ENCODE results near the gene PAK3. TPM values are rescaled to one million over a fixed set of nuclear protein-coding genes. Genes with fewer than 3 reads are reported as not detected.
A peak's percentile ranks its signal among the peaks of the same experiment; 100 is the strongest.

PAK3 gene
- total RNA-seq, 1 donor = 2.2 TPM

DNA sequence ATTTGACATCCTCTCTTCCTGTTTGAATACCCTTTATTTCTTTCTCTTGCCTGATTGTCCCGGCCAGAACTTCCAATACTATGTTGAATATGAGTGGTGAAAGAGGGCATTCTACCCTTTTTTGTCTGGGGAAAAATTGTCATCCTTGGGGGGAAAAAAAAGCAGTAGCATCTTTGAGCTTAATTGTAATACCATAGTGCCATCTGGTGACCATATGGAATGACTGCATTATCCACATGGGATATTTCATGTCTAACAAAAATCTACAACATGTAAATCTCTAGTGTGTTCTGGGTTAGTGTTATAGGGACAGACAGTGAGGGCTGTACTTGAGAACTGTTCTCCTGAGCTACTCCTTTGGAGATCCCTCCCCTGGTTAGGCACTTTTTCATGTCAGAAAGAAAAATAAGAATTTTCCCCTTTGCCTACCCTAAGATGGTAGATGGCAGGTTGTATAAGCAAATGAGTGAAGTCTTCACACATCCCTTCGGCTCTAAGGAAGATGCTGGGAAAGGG is 148.3 kb downstream of the PAK3 start:
- H3K4me3 ChIP-seq (ENCODE audit: low read depth, low read length) = no peak overlapping the region
- DNase-seq (ENCODE audit: low read depth) = peak; percentile 11
- TF ChIP-seq, protein P1, sequence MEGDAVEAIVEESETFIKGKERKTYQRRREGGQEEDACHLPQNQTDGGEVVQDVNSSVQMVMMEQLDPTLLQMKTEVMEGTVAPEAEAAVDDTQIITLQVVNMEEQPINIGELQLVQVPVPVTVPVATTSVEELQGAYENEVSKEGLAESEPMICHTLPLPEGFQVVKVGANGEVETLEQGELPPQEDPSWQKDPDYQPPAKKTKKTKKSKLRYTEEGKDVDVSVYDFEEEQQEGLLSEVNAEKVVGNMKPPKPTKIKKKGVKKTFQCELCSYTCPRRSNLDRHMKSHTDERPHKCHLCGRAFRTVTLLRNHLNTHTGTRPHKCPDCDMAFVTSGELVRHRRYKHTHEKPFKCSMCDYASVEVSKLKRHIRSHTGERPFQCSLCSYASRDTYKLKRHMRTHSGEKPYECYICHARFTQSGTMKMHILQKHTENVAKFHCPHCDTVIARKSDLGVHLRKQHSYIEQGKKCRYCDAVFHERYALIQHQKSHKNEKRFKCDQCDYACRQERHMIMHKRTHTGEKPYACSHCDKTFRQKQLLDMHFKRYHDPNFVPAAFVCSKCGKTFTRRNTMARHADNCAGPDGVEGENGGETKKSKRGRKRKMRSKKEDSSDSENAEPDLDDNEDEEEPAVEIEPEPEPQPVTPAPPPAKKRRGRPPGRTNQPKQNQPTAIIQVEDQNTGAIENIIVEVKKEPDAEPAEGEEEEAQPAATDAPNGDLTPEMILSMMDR (IDR thresholded peaks at IDR 0.05; ENCODE audit: insufficient read depth, low read depth, low read length) = peak; percentile 46

DNA sequence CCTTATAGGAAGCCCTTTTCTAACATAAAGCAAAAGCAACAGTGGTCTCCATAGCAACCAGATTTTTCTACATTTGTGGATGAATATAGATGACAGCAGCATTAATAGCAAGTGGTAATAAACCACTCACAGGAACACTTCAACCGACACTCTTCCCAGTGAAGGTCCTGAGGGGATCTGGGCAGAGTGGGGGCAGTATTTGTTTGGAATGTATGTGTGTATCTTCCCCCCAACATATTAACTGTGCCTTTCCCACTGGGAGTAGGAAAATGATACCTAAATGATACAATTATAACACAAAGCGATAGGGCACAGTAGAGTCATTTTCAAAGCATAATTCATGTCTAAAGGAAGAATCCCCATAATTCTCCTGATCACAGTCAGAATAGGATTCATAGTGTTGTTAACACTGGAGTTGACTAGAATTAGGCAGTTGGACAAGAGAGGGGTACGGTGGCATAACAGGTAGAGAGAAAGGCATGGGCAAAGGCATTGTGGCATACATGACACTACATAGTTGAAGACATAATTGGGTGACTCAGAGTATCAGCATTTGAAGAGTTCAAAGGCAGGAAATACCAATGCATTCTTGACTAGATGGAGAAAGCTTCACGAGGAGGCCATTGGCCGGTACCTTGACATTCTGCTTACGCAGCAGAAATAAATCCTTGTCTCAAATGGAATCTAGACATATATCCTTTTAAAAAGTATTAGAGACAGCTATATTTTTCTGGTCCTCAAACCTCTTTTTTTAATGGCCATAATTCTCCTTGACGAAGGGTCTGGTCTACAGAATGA is 159.1 kb downstream of the PAK3 start:
- no peak for DNase-seq (ENCODE audit: low read depth)
- TF ChIP-seq, protein P1 (IDR thresholded peaks at IDR 0.05; ENCODE audit: insufficient read depth, low read depth, low read length) = no peak
- H3K4me3 ChIP-seq (ENCODE audit: low read depth, low read length) = no peak overlapping the region

GRCh38 chrX:111257733-111258132 is 161.7 kb downstream of the PAK3 start:
- DNase-seq (ENCODE audit: low read depth) = no peak
- TF ChIP-seq, protein P1 (IDR thresholded peaks at IDR 0.05; ENCODE audit: insufficient read depth, low read depth, low read length) = no peak

DNA sequence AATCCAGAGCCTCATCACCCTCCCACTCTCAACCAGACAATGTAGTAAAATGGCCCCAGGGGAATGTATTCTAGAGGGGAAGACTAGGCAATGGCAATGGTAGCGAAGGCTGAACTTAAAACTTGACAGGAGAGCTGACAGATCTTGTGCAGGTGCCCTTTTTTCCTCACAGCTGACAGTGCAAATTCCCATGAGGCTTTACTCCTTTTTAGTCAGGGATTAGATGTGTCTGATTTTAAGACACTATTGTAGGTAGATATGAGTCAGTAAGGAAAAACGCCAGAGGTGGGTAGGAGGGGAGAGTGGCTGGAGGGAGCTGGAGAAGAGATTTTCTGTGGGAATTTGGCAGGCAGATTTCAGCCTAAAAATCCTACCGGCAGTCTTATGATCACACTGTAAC is 163.6 kb downstream of the PAK3 start:
- H3K4me3 ChIP-seq (ENCODE audit: low read depth, low read length) = no peak overlapping the region
- no peak for DNase-seq (ENCODE audit: low read depth)
- TF ChIP-seq, protein P1 (IDR thresholded peaks at IDR 0.05; ENCODE audit: insufficient read depth, low read depth, low read length) = no peak

More at GRCh38 chrX:111257733-111258132, 161.7 kb downstream of the PAK3 start:
- no peak overlapping the region for H3K4me3 ChIP-seq (ENCODE audit: low read depth, low read length)

DNA sequence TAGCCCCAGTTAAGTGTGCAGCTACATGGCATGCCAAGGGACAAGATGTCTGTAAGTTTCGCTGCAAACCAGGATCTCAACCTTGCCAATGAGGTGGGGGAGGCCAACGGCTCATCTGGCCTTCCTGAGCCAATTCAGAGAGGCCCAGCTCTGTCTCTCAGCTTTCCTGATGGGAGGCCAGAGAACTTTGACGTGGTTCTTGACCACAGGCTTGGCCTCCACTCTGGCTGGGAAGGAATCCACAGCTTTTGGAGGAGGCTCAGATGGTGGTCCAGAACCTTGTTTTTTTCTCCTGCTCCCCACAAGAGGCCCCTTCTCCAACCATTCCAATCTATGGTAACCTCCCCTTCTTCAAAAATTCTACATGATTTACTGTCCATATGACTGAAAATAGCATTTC is 164.5 kb downstream of the PAK3 start:
- no peak overlapping the region for H3K4me3 ChIP-seq (ENCODE audit: low read depth, low read length)
- TF ChIP-seq, protein P1 (IDR thresholded peaks at IDR 0.05; ENCODE audit: insufficient read depth, low read depth, low read length) = no peak
- DNase-seq (ENCODE audit: low read depth) = no peak

DNA sequence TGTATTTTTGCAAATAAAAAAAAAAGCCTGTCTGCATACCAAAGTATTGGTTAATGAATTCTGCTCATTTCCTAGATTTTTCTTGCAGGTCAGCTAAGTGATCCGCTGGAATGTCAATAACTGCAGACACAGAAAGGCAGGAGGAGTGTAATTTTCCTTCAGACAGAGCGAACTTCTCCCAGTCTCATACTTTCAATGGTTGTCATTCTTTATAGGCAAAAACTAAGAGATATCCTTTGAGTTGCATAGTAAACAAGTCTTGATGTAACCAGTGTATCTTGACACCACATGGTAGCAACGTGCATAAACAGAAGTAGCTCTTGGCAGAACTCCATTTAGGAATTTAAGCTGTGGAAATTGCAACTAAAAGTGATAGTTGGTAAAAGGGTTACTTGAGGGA is 166.1 kb downstream of the PAK3 start:
- peak; percentile 72 for DNase-seq (ENCODE audit: low read depth)
- TF ChIP-seq, protein P1 (IDR thresholded peaks at IDR 0.05; ENCODE audit: insufficient read depth, low read depth, low read length) = no peak
- H3K4me3 ChIP-seq (ENCODE audit: low read depth, low read length) = no peak overlapping the region
